Measurements from ENCODE around the gene RRP15.

RRP15 gene

DNA sequence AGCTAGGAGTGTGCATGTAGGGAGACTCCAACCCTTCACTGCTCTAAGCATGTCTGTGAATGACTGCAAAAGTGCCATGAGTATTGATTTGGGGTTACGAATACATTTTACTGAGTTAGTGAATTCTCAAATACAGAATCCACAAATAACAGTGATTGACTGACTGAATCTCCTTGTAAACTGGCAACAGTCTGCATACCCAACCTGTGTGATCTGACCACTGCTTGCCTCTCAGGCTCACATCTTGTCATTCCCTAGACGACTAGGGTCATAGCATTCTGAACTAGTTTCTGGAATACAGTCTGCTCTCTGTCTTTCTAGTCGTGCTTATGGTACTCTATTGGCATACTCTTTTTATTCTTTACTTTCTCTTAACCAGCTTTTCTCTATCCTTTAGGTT lies 7.4 kb downstream of the RRP15 start:
- H3K4me3 ChIP-seq (replicated peaks; ENCODE audit: low read depth, low read length): no peak overlapping the region
- no peak for TF ChIP-seq CTCF (IDR thresholded peaks at IDR 0.05; ENCODE audit: low read depth, low read length, missing control alignments)
- no peak for DNase-seq (ENCODE audit: extremely low read depth, low read depth)

DNA sequence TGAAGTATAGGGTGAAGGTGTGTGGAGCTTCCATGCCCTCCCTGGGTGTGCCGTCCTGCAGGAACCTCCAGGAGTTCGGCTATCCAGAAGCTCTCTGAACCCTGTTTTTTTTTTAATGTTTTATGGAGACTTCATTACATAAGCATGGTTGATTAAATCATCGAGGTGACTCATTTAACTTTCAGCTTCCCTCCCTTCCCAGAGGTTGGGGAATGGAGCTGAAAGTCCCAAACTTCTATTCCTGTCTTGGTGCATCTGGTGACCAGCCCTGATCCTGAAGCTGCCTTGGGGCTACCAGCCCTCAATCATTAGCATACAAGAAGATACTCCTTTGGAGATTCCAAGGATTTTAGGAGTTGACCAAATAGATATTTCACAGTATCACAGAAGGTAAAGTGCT lies 9.5 kb downstream of the RRP15 start:
- no peak for TF ChIP-seq CTCF (IDR thresholded peaks at IDR 0.05; ENCODE audit: low read depth, low read length, missing control alignments)
- peak; percentile 49 for DNase-seq (ENCODE audit: extremely low read depth, low read depth)
- no peak overlapping the region for H3K4me3 ChIP-seq (replicated peaks; ENCODE audit: low read depth, low read length)

DNA sequence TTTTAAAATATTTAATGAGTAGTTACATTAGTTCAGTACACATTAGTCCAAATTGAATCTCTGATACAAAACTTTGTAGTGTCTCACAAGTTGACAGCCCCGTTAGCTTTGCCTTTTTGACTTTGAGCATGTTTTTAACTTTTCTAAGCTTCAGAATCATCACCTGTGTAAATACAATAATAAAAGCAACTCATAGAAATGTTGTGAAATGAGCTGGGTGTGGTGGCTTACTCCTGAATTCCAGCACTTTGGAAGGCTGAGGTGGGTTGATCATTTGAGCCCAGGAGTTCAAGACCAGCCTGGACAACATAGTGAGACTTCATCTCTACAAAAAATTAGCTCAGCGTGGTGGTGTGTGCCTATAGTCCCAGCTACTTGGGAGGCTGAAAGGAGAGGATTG lies 11.1 kb downstream of the RRP15 start:
- no peak for TF ChIP-seq CTCF (IDR thresholded peaks at IDR 0.05; ENCODE audit: low read depth, low read length, missing control alignments)
- DNase-seq (ENCODE audit: extremely low read depth, low read depth): no peak

DNA sequence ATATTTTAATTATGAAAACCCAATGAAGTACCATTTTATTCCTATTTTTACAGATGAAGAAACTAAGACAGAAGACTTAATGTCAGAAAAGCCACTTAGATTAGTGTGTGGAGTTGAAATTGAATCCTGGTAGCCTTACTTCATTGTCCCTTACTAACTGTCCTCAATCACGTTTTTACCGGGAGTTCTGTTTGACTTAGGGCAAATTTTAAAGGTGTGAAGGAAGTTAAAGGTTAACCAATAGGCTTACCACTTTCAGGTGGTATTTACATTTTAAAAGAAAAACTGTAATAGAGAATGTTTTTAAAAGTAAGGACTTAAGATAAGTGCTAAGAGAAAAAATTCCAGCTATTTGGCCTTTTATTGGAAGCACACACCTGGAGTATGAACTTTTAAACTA lies 12.4 kb downstream of the RRP15 start:
- no peak overlapping the region for H3K4me3 ChIP-seq (replicated peaks; ENCODE audit: low read depth, low read length)
- TF ChIP-seq CTCF (IDR thresholded peaks at IDR 0.05; ENCODE audit: low read depth, low read length, missing control alignments): no peak
- DNase-seq (ENCODE audit: extremely low read depth, low read depth): no peak

More for the DNA sequence above, 11.1 kb downstream of the RRP15 start:
- no peak overlapping the region for H3K4me3 ChIP-seq (replicated peaks; ENCODE audit: low read depth, low read length)

GRCh38 chr1:218297867-218298266 lies 12.8 kb downstream of the RRP15 start:
- no peak for DNase-seq (ENCODE audit: extremely low read depth, low read depth)
- no peak for TF ChIP-seq CTCF (IDR thresholded peaks at IDR 0.05; ENCODE audit: low read depth, low read length, missing control alignments)
- no peak overlapping the region for H3K4me3 ChIP-seq (replicated peaks; ENCODE audit: low read depth, low read length)

- DNase-seq (ENCODE audit: extremely low read depth, low read depth): no peak
- no peak overlapping the region for H3K4me3 ChIP-seq (replicated peaks; ENCODE audit: low read depth, low read length)
- no peak for TF ChIP-seq CTCF (IDR thresholded peaks at IDR 0.05; ENCODE audit: low read depth, low read length, missing control alignments)
Observed at GRCh38 chr1:218298398-218298797, 13.3 kb downstream of the RRP15 start.

DNA sequence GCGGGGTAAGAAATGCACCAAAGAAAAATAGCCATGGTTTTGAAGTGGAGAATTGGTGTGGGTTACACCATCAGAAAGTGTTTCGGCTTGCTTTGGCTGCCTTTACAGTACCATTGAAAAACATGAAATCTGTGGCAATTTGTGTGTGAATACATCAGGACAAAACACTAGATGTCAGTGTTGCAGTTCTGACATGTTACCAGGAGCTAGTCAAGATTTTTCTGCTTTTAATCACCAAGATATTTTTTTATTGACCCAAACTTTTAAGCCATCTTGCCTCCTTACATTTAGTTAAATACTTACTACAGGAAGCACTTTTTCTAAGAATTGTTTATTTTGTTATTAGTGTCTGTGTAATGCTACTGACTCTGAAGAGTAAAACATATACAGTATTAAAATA lies 14.3 kb downstream of the RRP15 start:
- TF ChIP-seq CTCF (IDR thresholded peaks at IDR 0.05; ENCODE audit: low read depth, low read length, missing control alignments): peak; percentile 41
- peak; percentile 49 for DNase-seq (ENCODE audit: extremely low read depth, low read depth)
- no peak overlapping the region for H3K4me3 ChIP-seq (replicated peaks; ENCODE audit: low read depth, low read length)

Measured in HFF-Myc (cell line).